K562 (cell line): ENCODE results near the gene ARL8A. TPM values are rescaled to one million over a fixed set of nuclear protein-coding genes. Genes with fewer than 3 reads are reported as not detected.
A peak's percentile ranks its signal among the peaks of the same experiment; 100 is the strongest.

Experiments used
- CREBBP ChIP-seq: IDR thresholded peaks from one replicate; pipeline ENCODE4 v1.6.1; 2012; ENCODE audit warnings: low read depth, mild to moderate bottlenecking, control low read depth, inconsistent platforms, low read length
- CTBP1 ChIP-seq: fragments of 450-650 bp; IDR thresholded peaks from 2 replicates; pipeline ENCODE4 v1.6.1; 2016; ENCODE audit warnings: borderline replicate concordance
- CUX1 ChIP-seq: fragments of 200-800 bp; sonication (Bioruptor generic); IDR thresholded peaks from 2 replicates; pipeline ENCODE4 v1.6.1; 2016; ENCODE audit warnings: missing genetic modification characterization, missing compliant biosample characterization
- DLX4 ChIP-seq: fragments of 250-450 bp; sonication (Bioruptor Pico); IDR thresholded peaks from 2 replicates; pipeline ENCODE4 v1.6.1; 2021; ENCODE audit warnings: mild to moderate bottlenecking
- FOXA3 ChIP-seq, 2 experiments: fragments of 450-650 bp in 1 of 2; sonication (generic) in 1 of 2; formaldehyde crosslinking; IDR thresholded peaks in 1 of 2; conservative IDR thresholded peaks in 1 of 2; 2 replicates each; pipeline versions ENCODE4 v1.4.0 to v1.8.0; 2020 to 2022; ENCODE audit warnings: mild to moderate bottlenecking in 2 of 2, missing genetic modification reagents in 1 of 2
- FOXJ2 ChIP-seq: fragments of 200-800 bp; sonication (Bioruptor generic); IDR thresholded peaks from 2 replicates; pipeline ENCODE4 v1.6.1; 2016; ENCODE audit warnings: missing genetic modification characterization, missing compliant biosample characterization
- HMBOX1 ChIP-seq: sonication (generic); IDR thresholded peaks from 2 replicates; pipeline ENCODE4 v1.6.1; 2016
- HMGN3 ChIP-seq: IDR thresholded peaks from 2 replicates; pipeline ENCODE4 v1.6.1; 2011; ENCODE audit warnings: borderline replicate concordance, low read depth, mild to moderate bottlenecking, mixed read lengths, low read length; ENCODE audit not compliant: insufficient read length; ENCODE audit errors: extremely low read depth
- KAT7 ChIP-seq: sonication (generic); formaldehyde crosslinking; IDR thresholded peaks from 2 replicates; pipeline ENCODE4 v1.8.0; 2022; ENCODE audit warnings: missing genetic modification reagents, mild to moderate bottlenecking, borderline replicate concordance
- MAX ChIP-seq: sonication (generic); formaldehyde crosslinking; IDR thresholded peaks from 2 replicates; pipeline ENCODE4 v1.9.0; 2022; ENCODE audit warnings: mild to moderate bottlenecking, missing genetic modification reagents
- MECOM ChIP-seq: fragments of 250-450 bp; sonication (Bioruptor Pico); IDR thresholded peaks from 2 replicates; pipeline ENCODE4 v1.8.0; 2022; ENCODE audit warnings: inconsistent platforms
- PHB ChIP-seq: fragments of 250-450 bp; sonication (Bioruptor Pico); IDR thresholded peaks from 2 replicates; pipeline ENCODE4 v1.5.0; 2021
- PRDM10 ChIP-seq: fragments of 450-650 bp; IDR thresholded peaks from 2 replicates; pipeline ENCODE4 v1.6.1; 2018; ENCODE audit not compliant: partially characterized antibody
- TCF7L2 ChIP-seq: fragments of 150-350 bp; IDR thresholded peaks from 2 replicates; pipeline ENCODE4 v1.6.1; 2016; ENCODE audit warnings: low read depth, mild to moderate bottlenecking, low read length, moderate library complexity
- ZNF165 ChIP-seq: fragments of 250-450 bp; sonication (Bioruptor Pico); IDR thresholded peaks from 2 replicates; pipeline ENCODE4 v1.4.0; 2020; ENCODE audit warnings: borderline replicate concordance
- polyA plus RNA-seq, 8 experiments: library from polyadenylated mRNA; depleted of rRNA in 4 of 8; stranded (reverse) in 5 of 8; unstranded in 3 of 8; fragments of >200 nt; fragmentation: Nextera tagmentation in 2 of 8; fragmentation: Illumina TruSeq in 1 of 8; extraction: Ambion mirVana in 2 of 8; extraction: Trizol in 1 of 8; gene quantifications; 2 replicates each; pipeline versions ENCODE4 v1.2.1 to v1.2.3, GENCODE V29; 2011 to 2014; ENCODE audit warnings: inconsistent platforms in 1 of 8, missing spikeins in 1 of 8
- total RNA-seq, 7 experiments: library from RNA; depleted of rRNA in 6 of 7; stranded (reverse); fragments of >200 nt in 6 of 7; fragmentation: Illumina TruSeq in 2 of 7; extraction: Trizol in 2 of 7; gene quantifications; 2 replicates each; pipeline versions ENCODE4 v1.2.1 to v1.2.3, GENCODE V29; 2011 to 2021; ENCODE audit warnings: low replicate concordance in 1 of 7

ARL8A gene
- total and polyA plus RNA-seq, 9 of the 15 experiments (the other 6 are each of a cell fraction or from before 2014, with no cell fraction given) = 0.17 to 27.3 (median 15.6) TPM

- TF ChIP-seq TCF7L2 = no peak
- TF ChIP-seq CUX1 (CRISPR knock-in tag) = no peak
- TF ChIP-seq CTBP1 = no peak
- TF ChIP-seq MAX (CRISPR knock-in tag) = no peak; the same call in 1 of the 2 replicates
- TF ChIP-seq CREBBP = no peak
- 0 out of 4 replicates have a peak, but pooled peaks of 1 of the 2 experiments have one; percentile 35 for TF ChIP-seq FOXA3 (CRISPR knock-in tag; conservative IDR thresholded peaks at IDR 0.05 in 1 of 2, IDR thresholded peaks at IDR 0.05 in 1 of 2)
- no peak; the same call in 1 of the 2 replicates for TF ChIP-seq FOXJ2 (tag)
- TF ChIP-seq ZNF165 (CRISPR knock-in tag) = no peak
- no peak for TF ChIP-seq HMGN3
- peak; percentile 89; the same call in 1 of the 2 replicates for TF ChIP-seq PHB (CRISPR knock-in tag)
- TF ChIP-seq HMBOX1 = no peak
- TF ChIP-seq MECOM (CRISPR knock-in tag) = peak; percentile 6; the same call in 1 of the 2 replicates
- no peak for TF ChIP-seq PRDM10
- no peak for TF ChIP-seq DLX4 (CRISPR knock-in tag)
- peak; percentile 19; the same call in 1 of the 2 replicates for TF ChIP-seq KAT7
Observed at GRCh38 chr1:202159534-202160371, 15.2 kb upstream of the ARL8A start (continued).
